RKO (cell line): ENCODE results near the gene TGM5.
"Not testable (repeated sequence)": the region's sequence is repeated elsewhere in the genome, so short reads cannot be mapped to it uniquely, and the experiment has no call there.

ENCODE experiments used
- DNase-seq: peaks from one replicate; pipeline ENCODE4 v3.0.0-alpha.2; 2016; ENCODE audit warnings: low spot score

The TGM5 gene

DNA sequence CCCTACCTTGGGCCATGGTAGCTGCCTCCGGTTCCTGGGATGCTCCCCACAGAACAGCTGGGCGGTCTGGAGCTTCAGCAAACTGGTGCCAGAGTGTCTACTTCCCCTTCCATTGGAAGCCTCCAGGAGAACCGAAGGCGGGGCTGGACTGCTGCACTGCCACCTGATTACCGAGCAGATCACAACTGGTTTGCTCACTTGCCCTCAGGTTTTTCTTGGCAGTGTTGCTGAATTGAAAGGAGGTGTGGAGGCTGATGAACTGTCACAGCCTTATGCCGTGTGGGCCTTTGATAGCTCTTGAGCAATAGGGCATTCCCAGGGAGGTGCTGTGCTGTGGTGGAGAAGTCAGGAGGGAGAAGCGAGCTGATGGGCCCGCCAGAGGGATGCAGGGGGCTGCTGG is at the start of gene TGM5:
Gene TGM5 (minus strand): TSS at position 95 of the 400 bp plus-strand sequence. CDS start 79 bp downstream, at position 16.
- DNase-seq = no peak

- DNase-seq = no peak
Measured at GRCh38 chr15:43314171-43314570, 47.4 kb upstream of the TGM5 start.

- DNase-seq = no peak
Measured at GRCh38 chr15:43312378-43312777, 45.6 kb upstream of the TGM5 start.

- DNase-seq = no peak
Measured at GRCh38 chr15:43302205-43302817, 35.6 kb upstream of the TGM5 start, which contains the start of gene TGM7. Gene TGM7, minus strand, starts transcription at chr15:43302255.

GRCh38 chr15:43299884-43300283 is 33.2 kb upstream of the TGM5 start:
- no peak for DNase-seq

DNA sequence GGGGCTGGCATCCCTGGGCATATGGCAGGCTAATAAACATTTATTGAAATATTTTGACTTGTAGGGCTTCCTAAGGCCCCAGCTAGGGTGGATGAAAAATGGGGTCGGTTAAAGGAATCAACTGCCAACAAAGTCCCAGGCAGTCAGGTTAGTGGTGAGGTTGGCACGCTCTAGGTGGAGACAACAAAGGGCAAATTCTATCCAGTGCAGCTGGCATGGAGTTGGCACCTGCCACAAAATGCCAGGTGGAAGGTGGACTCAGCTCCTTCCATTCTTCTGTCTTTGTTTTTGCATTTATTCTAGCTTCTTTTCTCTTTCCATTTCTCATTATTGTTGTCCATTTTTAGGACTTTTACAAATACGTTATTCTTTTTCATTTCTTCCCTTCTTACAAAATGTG is 32.7 kb upstream of the TGM5 start:
- DNase-seq = no peak

- no peak for DNase-seq
Measured at GRCh38 chr15:43294091-43294706, 27.5 kb upstream of the TGM5 start.

DNA sequence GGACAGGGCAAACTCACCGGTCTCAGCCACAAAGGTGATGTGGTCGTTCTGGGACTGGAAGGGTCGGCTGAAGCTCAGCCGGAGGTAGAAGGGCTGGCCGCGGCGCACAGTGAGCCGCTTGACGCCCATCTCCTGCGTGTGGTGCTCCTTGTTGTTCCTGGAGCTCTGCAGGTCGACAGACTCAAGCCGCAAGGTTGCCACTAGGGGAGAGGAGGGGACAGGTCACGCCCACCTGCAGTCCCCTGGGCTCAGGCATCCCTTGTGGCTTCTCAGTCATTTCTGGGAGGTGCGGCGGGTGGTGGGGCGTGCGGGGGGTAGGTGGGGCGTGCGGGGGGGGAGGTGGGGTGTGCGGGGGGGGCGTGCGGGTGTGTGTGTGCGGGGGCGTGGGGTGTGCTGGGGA is 26.7 kb upstream of the TGM5 start:
- no peak for DNase-seq

GRCh38 chr15:43292375-43293078 is 25.8 kb upstream of the TGM5 start:
- DNase-seq = no peak

GRCh38 chr15:43289656-43290055 is 22.9 kb upstream of the TGM5 start:
- not testable (repeated sequence) for DNase-seq

DNA sequence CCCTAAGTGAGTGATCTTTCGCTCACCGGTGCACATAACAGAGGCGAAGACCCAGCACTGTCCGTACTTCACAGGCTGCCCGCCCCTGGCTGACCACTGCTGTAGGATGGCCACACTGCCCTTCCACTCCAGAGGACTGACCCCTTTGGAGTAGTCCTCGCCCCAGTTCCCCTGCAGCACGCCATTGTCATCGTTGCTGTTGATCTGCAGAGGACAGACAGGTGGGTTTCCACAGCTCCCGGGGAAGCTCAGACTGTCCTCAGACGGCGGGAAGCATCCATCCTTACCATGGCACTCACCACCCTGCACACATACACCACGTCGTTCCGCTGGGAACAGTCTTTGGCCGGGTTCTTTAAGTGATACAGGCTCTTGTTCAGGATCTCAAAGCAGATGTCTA is 20.5 kb upstream of the TGM5 start:
- DNase-seq = no peak

GRCh38 chr15:43286074-43286473 is 19.3 kb upstream of the TGM5 start:
- no peak for DNase-seq

DNA sequence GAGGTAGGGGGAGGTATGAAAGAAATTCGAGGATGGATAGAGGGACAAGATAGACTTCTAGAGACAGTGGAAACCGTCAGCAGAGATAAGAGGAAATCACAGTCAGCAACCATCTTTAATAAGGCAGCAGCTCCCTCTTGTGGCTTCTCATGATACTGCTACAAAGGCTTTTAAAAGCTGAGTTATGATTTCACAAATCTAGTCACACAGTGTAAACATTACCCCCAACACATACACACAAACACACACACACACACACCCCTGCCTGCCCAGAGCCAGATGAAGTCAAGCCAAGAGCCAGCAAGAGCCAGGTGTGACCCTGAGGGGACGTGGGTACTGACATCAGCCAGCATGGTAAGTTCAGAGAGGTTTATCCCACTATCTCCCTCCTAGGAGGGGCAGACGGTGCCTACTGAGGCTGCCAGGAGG is 18.9 kb upstream of the TGM5 start:
- peak; percentile 73 for DNase-seq

- no peak for DNase-seq
Measured at GRCh38 chr15:43283526-43283925, 16.8 kb upstream of the TGM5 start.

- DNase-seq = no peak
Measured at GRCh38 chr15:43281926-43282602, 15.3 kb upstream of the TGM5 start.

- DNase-seq = no peak
Measured at GRCh38 chr15:43280996-43281395, 14.3 kb upstream of the TGM5 start.

- no peak for DNase-seq
Measured at GRCh38 chr15:43279496-43279895, 12.8 kb upstream of the TGM5 start.

DNA sequence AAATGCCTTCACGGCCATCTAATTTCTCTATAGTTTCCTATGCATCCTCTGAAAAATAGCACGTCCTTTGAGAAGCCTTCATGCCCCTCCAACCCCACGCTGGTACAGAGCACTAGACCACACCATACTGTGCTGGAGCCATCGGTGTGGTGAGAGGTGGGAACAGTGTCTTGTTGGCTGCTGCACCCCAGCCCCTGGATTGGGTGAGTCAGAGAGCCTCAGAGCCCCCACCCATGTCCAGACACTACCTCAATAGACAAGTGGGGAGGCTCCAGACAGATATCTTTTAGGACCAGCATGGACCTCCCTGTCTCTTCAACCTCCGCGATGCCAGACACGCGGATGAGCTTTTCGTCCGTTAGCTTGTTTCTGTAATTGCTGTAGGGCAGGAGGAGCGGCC is 12.1 kb upstream of the TGM5 start:
- no peak for DNase-seq

- DNase-seq = no peak
Measured at GRCh38 chr15:43277901-43278300, 11.2 kb upstream of the TGM5 start.

GRCh38 chr15:43277231-43277823 is 10.6 kb upstream of the TGM5 start:
- DNase-seq = no peak

DNA sequence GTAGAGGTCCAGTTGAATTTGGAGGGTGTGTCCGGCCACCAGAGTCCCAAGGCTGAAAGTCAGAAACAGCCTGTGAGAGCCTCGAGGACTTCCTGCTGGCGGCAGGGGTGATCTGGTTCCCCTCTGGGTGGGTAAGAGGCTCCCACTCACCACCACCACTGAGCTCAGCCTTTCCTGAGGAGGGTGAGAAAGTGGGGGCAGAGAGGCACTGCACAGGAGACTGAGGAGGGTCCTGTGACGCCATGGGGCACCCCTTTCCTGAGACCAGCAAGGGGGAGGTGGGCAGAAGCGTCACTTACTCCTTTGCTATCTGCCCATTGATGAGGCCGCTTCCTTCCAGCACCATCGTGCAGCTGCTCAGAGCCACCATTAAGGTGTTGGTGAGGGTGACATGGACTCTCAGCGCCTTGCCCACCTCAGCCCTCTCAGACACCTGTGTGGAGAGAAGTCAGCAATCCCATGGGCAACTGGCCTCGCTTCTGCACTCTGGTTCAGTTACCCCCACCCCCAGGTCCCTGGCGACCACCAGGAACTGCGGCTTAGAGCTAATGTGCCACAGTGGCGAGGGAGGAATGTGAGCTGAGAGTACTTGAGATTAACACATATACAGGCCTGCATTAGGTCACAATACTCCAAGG is 10.0 kb upstream of the TGM5 start:
- no peak for DNase-seq
